DND-41 (cell line): ENCODE results near the gene COBL.

Source experiments
- EZH2 ChIP-seq: IDR thresholded peaks from 3 replicates; pipeline ENCODE4 v1.6.1; 2012; ENCODE audit warnings: borderline replicate concordance, low read depth, mild to moderate bottlenecking, moderate library complexity, low read length, inconsistent platforms; ENCODE audit not compliant: severe bottlenecking
- TF ChIP-seq, protein P1 (sequence below): IDR thresholded peaks from 2 replicates; pipeline ENCODE4 v1.5.1; 2012; ENCODE audit warnings: borderline replicate concordance, low read length, moderate library complexity, mild to moderate bottlenecking; ENCODE audit not compliant: poor library complexity, severe bottlenecking; ENCODE audit errors: extremely low read depth

DNA sequence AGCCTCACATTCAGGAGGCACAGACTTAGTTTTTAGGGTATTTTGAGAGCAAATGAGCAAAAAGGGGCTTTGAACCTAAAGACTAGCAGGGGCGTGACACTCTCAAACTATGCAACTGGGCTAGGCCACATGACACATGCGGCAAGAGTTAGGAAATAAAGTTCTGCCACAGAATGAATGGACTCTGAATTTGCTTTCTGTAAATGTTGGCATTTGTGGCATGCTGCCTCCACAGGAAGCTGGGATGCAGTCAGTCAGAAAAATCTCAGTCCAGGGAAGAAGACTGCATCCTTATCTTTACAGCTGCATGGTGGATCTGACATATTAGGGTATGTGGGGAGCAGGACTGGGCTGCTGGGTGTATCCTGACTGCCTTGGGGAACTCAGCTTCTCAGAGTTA, 181.0 kb downstream of the COBL start:
- TF ChIP-seq, protein P1, sequence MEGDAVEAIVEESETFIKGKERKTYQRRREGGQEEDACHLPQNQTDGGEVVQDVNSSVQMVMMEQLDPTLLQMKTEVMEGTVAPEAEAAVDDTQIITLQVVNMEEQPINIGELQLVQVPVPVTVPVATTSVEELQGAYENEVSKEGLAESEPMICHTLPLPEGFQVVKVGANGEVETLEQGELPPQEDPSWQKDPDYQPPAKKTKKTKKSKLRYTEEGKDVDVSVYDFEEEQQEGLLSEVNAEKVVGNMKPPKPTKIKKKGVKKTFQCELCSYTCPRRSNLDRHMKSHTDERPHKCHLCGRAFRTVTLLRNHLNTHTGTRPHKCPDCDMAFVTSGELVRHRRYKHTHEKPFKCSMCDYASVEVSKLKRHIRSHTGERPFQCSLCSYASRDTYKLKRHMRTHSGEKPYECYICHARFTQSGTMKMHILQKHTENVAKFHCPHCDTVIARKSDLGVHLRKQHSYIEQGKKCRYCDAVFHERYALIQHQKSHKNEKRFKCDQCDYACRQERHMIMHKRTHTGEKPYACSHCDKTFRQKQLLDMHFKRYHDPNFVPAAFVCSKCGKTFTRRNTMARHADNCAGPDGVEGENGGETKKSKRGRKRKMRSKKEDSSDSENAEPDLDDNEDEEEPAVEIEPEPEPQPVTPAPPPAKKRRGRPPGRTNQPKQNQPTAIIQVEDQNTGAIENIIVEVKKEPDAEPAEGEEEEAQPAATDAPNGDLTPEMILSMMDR: no peak
- no peak for TF ChIP-seq EZH2
